Left cardiac atrium (tissue), 4 donors: ENCODE results near the gene CMTM3. TPM values are rescaled to one million over a fixed set of nuclear protein-coding genes. Genes with fewer than 3 reads are reported as not detected.
"Not testable (repeated sequence)": the region's sequence is repeated elsewhere in the genome, so short reads cannot be mapped to it uniquely, and the experiment has no call there.

Source experiments
- ATAC-seq, 2 donors: fragments of 200-7000 bp; cut with Tn5 transposase; one replicate each; pipeline ENCODE4 v1.9.1; 2020; ENCODE audit warnings: mild to moderate bottlenecking in 2 of 2, moderate library complexity in 2 of 2
- DNase-seq: peaks from one replicate; pipeline ENCODE4 v3.0.0-alpha.2; 2020
- intact Hi-C, 2 donors: fragments of 100-400 bp; cut with DNase I; formaldehyde crosslinking; loops; one replicate each; pipeline versions ENCODE4 v1.14.1 to v1.15.1; 2022 to 2023
- total RNA-seq, 2 donors: library from RNA; stranded (reverse); fragmentation: NEBNext Ultra II Directional; extraction: Animal tissue kit (Norgen Biotek cat#: 25700); gene quantifications; one replicate each; pipeline ENCODE4 v1.2.1, GENCODE V29; 2021
- donor health status: DM: no; HTN: yes; CAD: no.
- donor health status: DM: no; HTN: yes; CAD: no; lungs with severe emphysema.
- donor health status: DM: yes; HTN: yes; CAD: no.
- donor health status: Dilated cardiomyopathy.

Gene CMTM3
- total RNA-seq, 2 donors from 2014 or later, result 18.1 to 18.9 TPM

DNA sequence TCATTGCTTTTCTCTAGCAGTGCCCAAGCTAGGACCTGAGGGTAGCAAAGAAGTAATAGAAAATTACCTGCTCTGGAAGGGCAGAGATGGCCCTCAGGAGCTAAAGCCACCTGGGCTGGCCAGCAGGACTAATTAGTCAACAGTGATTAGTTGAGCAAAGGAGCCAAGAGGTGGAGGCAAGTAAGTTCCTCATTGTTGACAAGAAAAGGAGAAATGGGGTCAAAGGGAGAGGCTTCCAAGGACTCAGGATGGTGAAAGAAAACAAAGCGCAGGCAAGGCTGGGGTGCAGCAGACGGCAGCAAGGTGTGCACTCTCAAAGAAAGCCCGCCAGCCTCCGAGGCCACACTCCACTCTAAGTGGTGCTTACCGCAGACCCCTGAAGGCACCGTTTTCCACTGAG, 47.5 kb downstream of the CMTM3 start:
- intact Hi-C loops, result no loop called here
- ATAC-seq (no peak), DNase-seq (no peak)

- intact Hi-C loops, result no loop called here
- ATAC-seq (no peak), DNase-seq (no peak)
These were observed 48.3 kb downstream of the CMTM3 start for GRCh38 chr16:66652661-66653360.

DNA sequence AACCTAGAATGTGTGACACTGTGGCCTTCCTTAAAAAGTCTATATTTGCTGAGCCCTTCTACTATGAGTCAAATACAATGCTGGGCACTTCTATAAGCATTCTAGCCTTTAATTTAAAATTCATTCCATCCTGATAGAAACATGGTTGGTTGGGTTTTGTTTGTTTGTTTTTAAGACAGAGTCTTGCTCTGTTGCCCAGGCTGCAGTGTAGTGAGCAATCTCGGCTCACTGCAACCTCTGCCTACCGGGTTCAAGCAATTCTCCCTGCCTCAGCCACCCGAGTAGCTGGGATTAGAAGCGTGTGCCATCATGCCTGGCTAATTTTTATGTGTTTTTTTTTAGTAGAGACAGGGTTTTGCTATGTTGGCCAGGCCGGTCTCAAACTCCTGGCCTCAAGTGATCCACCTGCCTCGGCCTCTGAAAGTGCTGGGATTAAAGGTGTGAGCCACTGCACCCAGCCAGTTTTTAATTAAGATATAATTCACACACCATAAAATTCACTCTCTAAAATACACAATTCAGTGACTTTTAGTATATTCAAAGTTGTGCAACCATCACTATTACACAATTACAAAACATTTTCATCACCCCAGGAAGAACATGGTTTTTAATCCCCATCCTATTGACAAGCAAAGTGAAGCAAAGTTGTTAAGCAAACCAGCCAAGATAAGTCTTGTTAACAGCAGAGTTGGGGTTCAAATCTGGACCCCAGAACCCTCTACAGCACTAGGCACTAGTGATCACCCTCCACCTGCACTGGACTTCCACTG, 49.3 kb downstream of the CMTM3 start:
- intact Hi-C loops, result no loop called here
- DNase-seq (no peak), ATAC-seq (no peak)

GRCh38 chr16:66656547-66656946, 52.0 kb downstream of the CMTM3 start:
- ATAC-seq, result no peak
- intact Hi-C loops, result no loop called here
- no peak for DNase-seq

- DNase-seq (no peak), ATAC-seq (no peak)
- intact Hi-C loops, result no loop called here
These were observed 53.8 kb downstream of the CMTM3 start for GRCh38 chr16:66658143-66658859.

DNA sequence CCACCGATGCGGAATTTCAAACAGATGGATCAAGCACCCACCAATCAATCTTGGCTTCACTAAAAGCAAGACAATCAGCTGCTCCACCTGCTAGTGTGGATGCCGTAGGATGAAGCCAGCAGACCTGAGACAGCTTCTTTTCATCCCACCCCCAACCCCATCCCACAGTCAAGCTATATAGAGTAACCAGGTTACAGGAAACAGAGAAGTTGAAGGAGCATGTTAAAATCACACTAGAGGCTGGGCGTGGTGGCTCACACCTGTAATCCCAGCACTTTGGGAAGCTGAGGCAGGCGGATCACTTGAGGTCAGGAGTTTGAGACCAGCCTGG, 54.3 kb downstream of the CMTM3 start:
- ATAC-seq, result no peak
- intact Hi-C loops, result no loop called here
- no peak for DNase-seq

GRCh38 chr16:66660422-66661209, 56.1 kb downstream of the CMTM3 start:
- ATAC-seq (peak; percentile 97 to 98), DNase-seq (peak; percentile 74)
- intact Hi-C loops, result loop anchor here in 1 of 2 donors (5.0 kb wide), 1 partner anchor 207 kb away; no protein-coding TSS in a partner anchor

DNA sequence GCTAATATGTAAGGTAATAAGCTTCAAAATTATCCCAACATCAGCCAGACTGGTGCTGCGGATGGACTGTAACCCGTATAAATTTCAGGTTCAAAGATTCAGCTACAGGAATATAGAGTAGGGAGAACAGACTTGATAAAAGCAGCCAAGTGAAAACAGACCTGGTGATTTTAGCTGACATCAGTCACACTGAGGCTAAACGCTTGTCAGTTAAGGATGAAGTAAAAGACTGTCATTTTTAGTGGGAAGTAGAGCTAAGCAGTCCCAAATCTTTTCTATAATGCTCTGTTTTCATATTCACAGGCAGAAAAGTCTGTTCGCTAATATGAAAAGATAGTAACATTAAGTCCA, 56.7 kb downstream of the CMTM3 start:
- DNase-seq, result no peak
- peak in 1 of 2 donors; percentile 4 for ATAC-seq
- intact Hi-C loops, result loop anchor here in 1 of 2 donors (5.0 kb wide), 1 partner anchor 206 kb away; no protein-coding TSS in a partner anchor

DNA sequence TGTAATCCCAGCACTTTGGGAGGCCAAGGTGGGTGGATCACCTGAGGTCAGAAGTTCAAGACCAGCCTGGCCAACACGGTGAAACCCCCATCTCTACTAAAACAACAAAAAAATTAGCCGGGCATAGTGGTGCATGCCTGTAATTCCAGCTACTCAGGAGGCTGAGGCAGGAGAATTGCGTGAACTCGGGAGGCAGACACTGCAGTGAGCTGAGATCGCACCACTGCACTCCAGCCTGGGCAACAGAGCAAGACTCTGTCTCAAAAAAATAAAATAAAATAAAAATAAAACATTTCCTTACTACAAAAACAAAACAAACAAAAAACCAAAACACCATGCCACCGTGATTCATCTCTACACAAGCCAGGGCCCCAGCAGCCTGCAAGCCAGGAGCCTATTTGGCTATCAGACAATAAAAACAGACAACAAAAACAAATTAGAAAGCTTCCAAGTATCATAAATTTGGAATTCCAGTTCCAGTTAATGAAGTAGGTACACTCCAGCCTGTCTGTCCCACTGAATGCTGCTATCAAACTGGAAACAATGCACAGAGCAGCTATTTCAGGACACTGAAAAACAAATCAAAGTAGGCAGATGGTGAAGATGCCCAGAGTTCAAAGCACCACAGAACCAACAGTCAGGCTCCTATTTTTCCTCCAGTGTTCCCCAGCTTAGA, 57.3 kb downstream of the CMTM3 start:
- ATAC-seq, DNase-seq: not testable (repeated sequence)
- intact Hi-C loops, result loop anchor here in 1 of 2 donors (5.0 kb wide), 1 partner anchor 205 kb away; no protein-coding TSS in a partner anchor

- intact Hi-C loops, result loop anchor here in 1 of 2 donors (5.0 kb wide), 1 partner anchor 205 kb away; no protein-coding TSS in a partner anchor
- ATAC-seq, result peak; percentile 56 to 58
- no peak for DNase-seq
These were observed 58.1 kb downstream of the CMTM3 start for GRCh38 chr16:66662445-66663194.

Other genes with a start within 250 kb of the CMTM3 start
- gene CDH5, start 238.0 kb upstream of the CMTM3 start, total RNA-seq, result 10 to 100 TPM; 40.3 to 80.0 TPM
- 1 to 10 TPM; 1.2 to 1.6 TPM for gene BEAN1, start 177.4 kb upstream of the CMTM3 start, total RNA-seq
- gene TK2, start 54.6 kb upstream of the CMTM3 start, total RNA-seq, result 10 to 100 TPM; 22.3 to 28.2 TPM
- 10 to 100 TPM; 15.8 to 22.5 TPM for gene CKLF, start 52.1 kb upstream of the CMTM3 start, total RNA-seq
- 1 to 10 TPM; 1.3 to 3.0 TPM for gene CMTM1, start 38.3 kb upstream of the CMTM3 start, total RNA-seq
- gene CMTM2, start 25.2 kb upstream of the CMTM3 start, total RNA-seq, result under 1 TPM in 1 of 2 donors, not detected in 1; 0.62 TPM
- 10 to 100 TPM; 14.4 to 15.1 TPM for gene CMTM4, start 92.0 kb downstream of the CMTM3 start, total RNA-seq
- 10 to 100 TPM; 81.6 to 90.6 TPM for gene DYNC1LI2, start 146.9 kb downstream of the CMTM3 start, total RNA-seq
- gene TERB1, start 196.9 kb downstream of the CMTM3 start, total RNA-seq, result not detected
- 10 to 100 TPM; 32.6 to 35.4 TPM for gene NAE1, start 226.3 kb downstream of the CMTM3 start, total RNA-seq
- not detected for gene CA7, start 239.7 kb downstream of the CMTM3 start, total RNA-seq